NCI-H748 treated with DMSO at 0.1 percent for 48 hours (cell line): ENCODE results near the gene SPACA9.

Experiments
- DNase-seq: peaks from one replicate; lab custom pipeline; 2025; lab: John Stamatoyannopoulos, UW

The SPACA9 gene

DNA sequence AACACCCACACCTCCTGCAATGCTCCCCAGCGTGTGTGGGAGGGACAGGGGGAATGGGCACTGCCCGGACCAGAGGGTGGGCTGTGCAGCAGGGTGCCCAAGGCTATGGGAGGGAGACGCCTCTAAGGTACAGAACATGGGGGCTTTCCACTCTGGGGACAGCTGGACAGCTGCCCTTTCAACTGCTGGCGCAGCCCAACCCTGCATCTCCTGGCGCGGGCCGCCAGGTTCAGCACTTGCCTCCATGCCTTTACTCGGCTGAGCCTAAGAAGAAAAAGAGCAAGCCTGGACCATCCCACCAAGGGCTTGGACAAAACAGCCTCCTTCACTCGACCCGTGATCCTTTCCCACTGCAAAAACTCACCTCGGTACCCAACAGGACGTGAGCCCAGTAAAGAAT lies 15.6 kb upstream of the SPACA9 start:
- no peak for DNase-seq

DNA sequence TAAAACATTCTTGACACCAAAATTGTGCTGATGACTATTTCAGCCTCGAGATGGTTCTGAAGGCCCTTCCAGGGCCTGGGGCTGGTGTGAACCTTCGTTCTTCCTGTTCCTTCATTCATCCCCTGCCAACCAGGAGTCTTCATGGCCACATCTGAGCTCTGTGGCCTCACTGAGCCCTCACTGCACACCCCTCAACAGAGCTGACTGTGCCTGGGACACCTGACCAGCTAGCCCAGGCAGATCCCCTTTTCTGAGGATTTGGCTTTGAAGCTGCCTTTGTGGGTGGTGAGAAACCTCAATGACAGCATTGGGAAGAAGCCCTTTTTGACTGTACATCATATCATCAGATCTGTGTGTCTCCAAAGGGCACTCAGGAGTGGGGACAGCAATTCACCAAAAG lies 14.4 kb upstream of the SPACA9 start:
- DNase-seq = no peak

DNA sequence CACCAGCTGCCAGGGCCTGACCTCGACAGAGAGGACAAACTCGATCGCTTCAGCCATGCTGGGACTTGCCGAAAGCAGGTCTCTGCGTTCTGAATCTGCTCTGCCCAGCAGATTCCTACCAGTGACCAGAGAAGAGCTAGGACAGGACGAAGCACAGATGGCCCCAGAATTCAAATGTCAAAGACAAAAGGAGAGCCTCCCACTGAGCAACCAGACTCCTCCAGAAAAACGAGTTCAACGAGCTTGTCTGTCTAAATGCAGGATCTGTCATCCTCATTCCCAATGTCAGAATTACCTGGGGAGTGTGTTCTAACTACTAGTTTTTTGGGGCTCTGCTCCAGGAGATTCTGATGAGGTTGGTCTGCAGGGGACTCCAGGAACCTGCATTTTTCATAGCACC lies 14.0 kb upstream of the SPACA9 start:
- no peak for DNase-seq

DNA sequence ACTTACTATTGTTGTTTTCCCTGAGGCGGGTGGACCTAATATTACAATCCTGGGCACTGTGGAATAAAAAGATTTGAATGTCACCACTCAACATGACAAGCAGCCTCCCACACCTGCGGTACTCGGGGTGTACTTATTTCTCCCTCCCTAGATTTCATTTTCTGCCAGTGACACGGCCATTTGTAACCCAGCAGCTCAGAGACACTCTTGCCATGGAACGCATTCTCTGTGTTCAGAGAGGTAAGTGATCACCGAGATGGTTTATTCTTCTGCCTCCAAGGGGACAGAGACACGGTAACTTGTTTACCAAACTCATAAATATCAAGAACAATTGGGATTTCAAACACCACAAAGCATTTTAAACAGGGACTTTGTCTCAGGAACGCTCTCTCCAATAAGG lies 11.8 kb upstream of the SPACA9 start:
- no peak for DNase-seq

DNA sequence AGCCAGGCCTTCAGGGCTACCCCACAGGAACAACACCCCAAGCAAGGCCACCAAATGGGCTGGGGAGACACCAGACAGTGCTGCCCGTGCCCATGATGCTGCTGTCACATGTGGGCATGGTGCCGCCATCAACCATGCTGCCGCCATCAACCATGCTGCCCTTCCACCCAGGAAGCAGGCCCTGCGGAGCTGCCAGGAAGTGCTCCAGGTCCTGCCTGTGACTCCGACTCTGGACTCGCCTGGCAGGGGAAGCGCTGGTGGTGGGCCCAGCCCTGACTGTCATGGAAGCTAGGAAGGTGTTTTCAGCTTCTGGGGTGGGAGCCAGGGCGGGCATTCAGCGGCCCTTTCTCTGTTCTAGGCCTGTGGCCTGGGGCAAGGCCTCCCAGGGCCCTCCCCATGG lies 9.4 kb upstream of the SPACA9 start:
- DNase-seq = no peak

DNA sequence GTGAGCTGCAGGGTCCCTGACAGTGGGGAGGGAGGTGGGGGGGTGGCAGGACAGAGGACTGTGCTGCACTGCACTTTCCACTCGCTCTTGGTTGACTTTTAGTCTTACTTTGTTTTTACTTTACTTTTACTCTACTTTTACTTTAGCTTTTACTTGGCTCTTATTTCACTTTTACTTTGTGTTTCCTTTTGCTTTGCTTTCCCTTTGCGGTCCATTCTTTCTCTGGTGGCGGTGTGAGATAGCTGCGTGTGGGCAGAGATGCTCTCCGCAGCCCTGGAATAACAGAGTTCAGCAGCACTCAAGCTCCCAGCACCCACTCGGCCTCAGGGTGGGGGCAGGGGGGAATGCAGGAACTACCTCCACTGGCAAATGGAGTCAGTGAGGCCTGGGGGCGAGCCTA lies 5.3 kb upstream of the SPACA9 start:
- DNase-seq = no peak

DNA sequence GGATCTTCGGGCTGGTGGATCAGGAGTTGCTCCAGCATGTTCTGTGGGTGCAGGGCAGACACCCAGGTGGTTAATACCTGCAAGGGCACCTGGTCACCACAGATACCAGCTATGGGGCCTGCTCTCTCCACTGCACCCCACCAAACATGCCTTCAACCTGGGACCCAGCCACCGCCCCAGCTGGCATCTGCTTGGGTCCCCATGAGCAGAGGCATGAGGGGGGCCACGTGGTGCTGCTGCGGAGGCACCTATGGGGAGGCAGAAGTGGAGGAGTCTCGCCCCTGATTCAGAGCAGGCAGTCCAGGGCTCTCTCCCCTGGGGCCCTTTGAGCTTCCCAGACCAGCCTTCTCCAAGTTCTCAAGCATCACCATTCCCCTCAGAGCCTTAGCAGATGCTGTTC lies 3.5 kb upstream of the SPACA9 start:
- DNase-seq = no peak

DNA sequence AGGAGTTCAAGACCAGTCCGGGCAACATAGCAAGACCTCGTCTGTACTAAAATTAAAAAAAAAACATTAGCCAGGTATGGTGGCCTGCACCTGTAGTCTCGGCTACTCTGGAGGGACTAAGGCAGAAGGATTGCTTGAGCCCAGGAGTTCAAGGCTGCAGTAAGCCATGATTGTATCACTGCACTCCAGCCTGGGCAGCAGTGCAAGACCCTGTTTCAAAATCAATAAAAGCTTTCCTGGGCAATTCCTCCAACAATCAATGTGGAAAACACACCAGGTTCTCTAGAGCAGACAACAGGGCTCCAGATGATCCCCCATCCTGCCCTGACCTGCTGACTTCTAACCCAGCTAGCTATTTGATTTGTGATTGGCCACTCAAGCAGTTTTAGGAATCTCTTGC lies 1.8 kb upstream of the SPACA9 start:
- no peak for DNase-seq

DNA sequence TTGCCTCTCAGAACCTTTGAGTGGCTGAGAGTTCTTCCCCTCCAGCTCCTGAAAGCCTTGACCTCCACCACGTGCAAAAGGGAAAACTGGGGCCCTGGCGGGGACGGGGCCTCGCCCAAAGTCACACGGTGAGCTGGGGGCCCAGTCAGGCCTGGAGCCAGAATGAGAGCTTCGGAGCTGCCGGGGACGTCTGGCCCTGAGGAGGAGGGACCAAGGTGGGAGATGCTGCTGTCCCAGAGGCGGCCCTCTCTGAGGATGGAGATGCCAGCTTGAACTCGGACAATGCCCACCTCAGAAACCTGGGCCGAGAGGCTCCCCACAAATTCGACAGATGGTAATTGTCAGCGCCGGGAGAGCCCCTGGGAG lies 1.3 kb upstream of the SPACA9 start:
- DNase-seq = no peak

DNA sequence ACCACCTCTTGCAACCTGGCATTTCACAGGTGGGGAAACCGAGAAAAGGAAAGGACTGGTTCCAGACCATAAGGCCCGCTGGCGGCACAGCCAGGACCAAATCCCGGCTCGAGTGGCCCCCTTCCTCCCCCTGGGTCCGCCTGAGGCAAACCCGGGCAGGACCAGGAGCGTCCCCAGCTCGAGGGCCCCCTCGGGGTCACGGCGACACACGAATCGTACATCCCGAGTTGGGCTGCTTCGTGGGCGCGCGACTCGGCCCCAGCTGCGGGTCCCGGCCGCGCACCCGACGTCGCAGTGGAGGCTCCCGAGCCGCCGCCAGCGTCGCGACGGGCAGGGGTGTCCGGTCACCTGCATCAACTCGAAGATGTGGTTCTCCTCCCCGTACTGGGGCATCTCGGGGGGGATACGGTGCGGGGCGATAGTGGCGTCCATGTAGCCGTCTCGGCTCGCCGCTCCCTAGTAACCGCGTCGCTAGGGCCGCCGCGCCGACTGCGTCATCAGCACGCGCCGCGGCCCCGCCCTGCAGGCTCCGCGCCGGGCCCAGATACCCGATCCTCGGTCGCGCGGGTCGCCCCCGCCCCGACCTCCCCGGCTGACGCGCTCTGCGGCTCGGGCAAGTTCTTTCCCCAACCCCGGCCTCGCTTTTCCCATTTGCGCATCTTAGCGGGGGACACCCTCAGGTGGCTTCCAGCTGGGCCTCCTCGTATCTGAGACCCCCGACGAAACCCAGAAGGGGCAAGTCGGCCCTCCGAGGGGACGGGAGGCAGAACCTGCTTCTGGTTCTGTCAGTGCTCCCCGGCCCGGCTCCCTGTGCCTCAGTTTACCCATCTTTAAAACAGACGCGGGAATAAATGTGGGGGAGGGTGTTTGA lies 639 bp upstream of the SPACA9 start, which contains the start of gene AK8:
Gene AK8, minus strand, starts transcription at position 461 of the 871 bp plus-strand sequence. Its CDS starts 29 bp downstream, at position 432.
- DNase-seq = peak; percentile 49

DNA sequence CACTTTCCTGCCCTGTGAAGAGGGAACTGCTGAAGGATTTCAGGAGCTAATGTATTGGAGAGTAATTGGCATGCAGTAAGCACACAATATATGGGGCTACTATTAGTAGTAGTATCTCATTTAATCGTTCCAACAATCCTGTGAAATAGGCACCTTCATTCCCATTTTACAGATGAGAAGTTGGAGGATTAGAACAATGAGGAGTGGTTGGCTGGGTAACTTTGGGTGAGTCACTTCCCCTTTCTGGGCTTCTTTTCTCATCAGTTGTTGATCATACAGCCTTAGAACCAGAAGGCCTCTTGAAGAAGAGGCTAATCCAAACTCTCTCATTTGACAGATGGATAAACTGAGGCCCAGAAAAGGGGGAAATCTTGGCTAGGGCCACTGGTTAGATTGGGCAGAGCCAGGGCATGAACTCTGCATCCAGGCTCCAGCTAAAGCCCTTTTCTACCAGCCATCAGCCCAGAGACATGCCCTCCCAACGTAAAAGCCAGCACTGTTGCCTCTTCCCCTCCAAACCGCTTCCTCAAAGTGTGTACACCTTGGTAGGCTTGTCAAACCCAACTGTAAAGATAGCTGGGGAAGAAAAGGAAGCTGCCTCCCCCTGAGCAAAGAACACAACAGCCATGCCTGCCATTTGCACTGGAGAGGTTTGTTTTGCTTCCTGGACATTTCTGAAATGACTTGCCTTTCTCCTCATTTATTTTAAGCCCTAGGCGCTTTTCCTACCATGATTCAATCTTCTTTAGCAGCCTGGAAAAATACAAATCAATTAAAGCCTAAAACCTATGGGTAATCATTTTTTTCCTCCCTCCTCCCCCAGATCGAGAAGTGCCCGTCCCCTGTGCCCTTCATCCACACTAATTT lies 992 bp downstream of the SPACA9 start:
- no peak for DNase-seq

DNA sequence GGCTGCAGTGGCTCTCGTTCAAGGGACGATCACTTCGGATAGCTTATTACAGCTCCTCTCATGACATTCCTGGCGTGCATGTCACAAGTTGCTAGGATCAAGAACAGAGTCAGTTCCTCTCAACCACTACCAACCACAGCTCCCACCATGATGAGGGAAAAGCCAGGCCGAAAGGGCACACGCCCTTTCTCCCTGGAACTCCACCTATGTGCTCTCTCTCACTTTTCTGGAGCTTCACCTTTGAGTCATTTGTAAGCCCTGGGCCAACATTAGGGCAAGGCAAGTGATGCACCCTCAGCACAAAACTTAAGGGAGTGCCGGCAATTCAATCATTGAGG lies 1.6 kb downstream of the SPACA9 start:
- DNase-seq = no peak

DNA sequence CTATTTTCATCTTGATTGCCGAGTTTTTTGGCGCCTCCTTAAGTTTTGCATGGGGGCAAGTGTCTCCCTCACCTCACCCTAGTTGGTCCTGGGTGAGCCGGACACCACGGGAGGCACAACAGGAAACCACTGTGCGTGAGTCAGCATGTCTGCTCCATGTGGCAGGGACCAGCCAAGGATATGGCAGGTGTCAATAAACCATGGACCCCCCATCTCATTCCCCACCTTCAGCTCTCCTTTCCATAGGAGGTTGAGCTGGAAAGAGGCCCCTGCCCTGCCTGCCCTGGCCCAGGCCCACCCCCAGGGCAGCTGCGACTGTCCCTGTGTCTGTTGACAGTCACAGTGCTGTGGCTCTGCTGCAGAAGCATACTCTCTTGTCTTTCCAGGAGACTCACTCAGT lies 3.1 kb downstream of the SPACA9 start:
- no peak for DNase-seq

DNA sequence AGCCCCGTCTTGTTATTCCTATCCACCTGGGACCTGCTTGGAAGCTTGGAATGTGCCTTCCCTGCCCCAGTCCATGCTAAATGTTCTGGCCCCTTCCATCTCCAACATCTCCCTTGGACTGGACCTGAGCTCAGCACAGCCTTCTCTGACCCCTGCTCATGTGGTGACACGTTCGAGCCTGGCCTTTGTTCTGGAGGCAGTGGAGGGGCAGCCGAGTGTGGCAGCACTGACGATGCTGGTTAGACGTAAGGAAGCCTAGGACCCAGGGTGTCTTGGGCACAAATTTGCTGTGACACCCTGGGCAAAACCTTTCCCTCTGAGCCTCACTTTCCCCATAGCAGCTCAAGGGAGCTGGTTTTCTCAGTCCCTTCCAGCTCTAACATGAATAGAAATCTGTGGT lies 3.9 kb downstream of the SPACA9 start:
- no peak for DNase-seq

DNA sequence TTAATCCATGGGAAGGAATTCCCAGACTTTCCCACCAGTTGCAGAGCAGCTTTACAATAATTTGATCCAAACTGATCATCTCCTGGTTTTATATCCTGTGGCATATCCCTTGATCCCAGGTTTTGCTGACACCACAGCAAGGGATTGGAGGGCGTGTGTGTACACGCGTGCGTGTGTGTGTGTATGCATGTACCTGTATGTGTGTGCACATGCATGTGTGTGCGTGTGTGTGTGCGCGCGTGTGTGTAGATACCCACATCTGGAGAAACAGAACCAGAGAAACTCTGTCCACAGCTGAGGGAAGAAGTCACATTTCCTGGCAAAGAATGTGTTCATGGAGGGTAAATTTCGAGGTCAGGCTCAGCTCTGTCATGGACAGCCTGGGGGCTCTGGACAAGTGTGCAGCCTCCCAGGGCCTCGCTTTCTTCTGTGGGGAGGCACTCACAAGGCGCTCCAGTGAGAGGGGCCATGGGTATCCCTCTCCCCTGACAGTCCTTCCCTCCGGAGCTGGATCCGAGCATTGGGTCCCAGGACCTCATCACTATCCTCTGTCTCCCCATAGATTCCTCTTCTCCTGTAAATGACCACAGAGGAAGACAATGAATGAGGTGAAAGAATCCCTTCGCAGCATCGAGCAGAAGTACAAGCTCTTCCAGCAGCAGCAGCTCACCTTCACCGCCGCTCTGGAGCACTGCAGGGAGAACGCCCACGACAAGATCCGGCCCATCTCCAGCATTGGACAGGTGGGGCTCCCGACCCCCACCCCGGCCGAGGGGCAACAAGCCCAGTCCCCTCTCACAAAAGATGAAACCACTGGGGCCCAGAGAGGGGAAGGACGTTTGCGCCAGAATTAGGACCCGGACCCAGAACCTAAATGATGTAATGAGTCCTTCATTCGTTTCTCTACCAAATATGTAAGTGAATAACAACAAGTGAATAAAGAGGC lies 4.9 kb downstream of the SPACA9 start:
- DNase-seq = no peak

DNA sequence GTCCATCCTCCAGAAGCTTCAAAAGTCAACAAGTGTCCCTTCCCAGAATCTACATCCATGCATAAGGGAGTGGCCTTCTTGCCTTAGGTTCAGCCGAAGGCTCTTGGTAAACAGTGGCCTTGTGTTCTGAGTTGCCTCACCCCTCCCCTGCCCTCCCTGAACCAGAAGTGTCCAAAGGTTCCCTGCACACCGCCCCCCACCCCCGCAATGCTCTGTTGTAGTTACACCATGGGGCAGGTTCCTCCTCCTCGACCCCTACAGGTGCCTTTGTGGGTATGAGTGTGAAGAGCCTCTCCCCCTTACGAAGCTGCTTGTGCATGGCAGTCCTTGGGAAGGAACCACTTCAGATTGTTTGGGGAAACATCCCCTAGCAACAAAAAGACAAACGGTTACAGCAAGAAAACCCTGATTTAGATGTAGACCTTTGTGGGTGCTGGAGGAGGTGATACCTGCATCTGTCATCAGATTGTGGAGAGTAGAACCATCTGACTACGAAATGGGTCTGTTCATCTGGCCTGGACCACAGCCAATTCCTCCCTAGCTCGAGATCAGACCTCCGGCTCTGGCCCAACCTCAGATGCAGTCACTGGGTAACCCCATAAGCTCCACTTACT lies 7.1 kb downstream of the SPACA9 start:
- no peak for DNase-seq

DNA sequence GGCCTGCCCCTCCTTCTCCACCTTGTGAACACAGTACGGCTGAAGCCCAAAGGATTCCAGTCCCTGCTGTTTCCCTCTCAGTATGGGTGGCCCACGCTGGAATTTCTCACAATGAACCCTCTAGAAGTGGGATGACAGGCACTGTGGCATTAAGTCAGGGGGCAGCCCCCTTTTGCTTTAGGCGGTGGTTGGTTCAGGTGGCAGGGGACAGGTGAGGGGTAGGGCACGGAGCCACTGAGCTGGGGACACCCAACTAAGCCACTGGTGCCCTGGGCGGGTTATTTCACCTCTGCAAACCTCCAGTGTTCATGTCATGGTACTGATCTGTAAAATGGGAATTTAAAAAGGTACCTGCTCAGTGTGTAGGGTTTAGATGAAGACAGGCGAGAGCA lies 7.6 kb downstream of the SPACA9 start:
- no peak for DNase-seq

DNA sequence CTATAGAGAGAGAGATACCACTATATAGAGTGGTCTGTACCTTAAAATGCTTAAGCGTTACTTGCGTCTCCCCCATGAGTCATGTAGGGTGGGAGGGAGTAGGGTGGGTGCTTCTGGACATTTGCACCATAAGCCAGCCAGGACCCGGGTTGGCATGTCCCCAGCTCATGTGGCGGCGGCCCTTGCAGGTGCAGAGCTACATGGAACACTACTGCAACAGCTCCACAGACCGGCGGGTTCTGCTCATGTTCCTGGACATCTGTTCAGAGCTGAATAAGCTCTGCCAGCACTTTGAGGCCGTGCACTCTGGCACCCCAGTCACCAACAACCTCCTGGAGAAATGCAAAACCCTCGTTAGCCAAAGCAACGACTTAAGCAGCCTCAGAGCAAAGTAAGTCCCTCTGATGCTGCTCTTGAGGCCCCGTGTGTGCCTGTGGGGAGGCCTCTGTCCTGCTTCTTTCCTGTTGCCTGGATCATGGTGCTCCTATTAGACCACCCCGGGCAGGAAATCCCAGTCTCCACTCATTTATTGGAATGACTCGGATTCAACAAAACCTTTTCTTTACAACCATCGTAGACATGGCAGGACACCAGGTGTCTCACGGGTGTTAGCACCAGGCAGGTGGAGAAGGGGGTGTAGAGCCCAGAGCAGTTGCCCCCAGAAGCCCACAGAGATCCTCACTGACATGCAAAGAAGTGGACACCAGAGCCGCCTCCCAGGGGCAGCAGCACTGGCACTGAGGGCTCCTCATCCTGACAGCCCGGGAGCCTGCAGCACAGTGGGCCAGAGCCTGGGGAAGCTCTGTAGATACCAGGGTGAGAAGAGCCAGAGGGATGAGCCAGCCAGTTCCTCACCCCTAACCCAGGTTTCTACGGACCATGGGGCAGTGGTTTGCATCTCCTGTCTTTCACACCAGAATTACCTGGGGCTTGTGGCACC lies 8.8 kb downstream of the SPACA9 start:
- no peak for DNase-seq

DNA sequence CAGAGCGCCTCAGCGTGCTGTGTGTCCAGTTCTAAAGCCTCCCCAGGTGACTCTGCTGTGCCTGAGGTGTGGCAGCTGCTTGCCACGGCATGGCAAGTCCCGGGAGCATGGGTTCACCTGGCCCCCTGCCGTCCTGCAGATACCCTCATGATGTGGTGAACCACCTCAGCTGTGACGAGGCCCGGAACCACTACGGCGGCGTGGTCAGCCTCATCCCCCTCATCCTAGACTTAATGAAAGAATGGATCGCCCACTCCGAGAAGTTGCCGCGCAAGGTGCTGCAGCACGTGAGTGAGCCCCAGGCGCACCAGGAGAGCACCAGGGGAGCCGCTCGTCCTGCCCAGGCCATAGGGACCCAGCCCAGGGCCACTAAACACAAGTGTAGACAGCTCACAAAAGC lies 9.5 kb downstream of the SPACA9 start:
- no peak for DNase-seq

DNA sequence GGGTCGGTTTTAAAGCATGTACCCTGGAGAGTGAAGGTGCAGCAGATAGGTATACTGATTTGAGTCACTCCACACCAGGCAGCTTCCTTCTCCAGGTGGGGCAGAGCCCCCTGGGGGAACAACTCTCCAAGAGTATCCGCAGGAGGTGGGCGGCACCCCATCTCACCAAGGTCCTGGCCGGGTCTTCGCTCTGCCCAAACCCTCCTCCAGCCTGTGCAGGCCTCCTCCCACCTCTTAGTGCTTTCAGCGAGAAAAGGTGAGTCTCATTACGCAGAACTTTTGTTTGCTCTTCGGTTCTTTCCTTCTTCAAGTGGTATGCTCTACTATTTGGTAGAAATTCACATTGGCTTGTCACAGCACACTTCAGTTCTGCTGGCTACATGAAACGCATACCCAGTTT lies 13.7 kb downstream of the SPACA9 start:
- no peak for DNase-seq

DNA sequence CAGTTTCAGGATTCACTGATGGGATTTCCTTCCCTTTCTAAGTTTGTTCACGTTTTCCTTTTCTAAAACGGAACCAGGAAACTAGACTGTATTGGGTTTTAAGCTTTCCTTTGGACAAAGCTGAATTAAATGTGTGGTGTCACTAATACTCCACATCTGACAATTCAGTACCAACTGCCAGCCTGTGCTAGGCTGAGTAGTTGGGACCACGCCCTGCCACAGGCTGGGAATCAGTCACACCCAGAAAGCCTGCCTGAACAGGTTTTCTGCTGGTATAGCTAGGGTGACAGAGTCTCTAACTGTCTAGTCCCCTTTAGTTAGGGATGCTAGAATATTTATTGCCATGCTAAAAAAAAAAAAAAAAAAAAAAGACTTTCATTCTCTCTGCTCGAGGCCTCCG lies 15.6 kb downstream of the SPACA9 start:
- DNase-seq = no peak
